Jurkat, Clone E6-1 (cell line): ENCODE data around the gene MT3. TPM values are rescaled to one million over a fixed set of nuclear protein-coding genes. Genes with fewer than 3 reads are reported as not detected.
A peak's percentile ranks its signal among the peaks of the same experiment; 100 is the strongest.

Source experiments
- DNase-seq: peaks from one replicate; pipeline ENCODE4 v3.0.0-alpha.2; 2011; ENCODE audit warnings: low read depth, low spot score
- H3K4me3 ChIP-seq: 2 replicates; pipeline ENCODE4 v1.5.1; 2011; ENCODE audit warnings: mild to moderate bottlenecking, low read length, control low read depth, moderate library complexity
- polyA plus RNA-seq: library from polyadenylated mRNA; unstranded; fragments of >200 nt; gene quantifications from one replicate; pipeline ENCODE4 v1.2.1, GENCODE V29; 2012; ENCODE audit warnings: missing spikeins; ENCODE audit not compliant: insufficient read length, insufficient read depth

Gene MT3
- polyA plus RNA-seq: not detected

GRCh38 chr16:56589141-56590039 lies at the start of gene MT3:
MT3 (plus strand) TSS chr16:56589528; CDS start chr16:56589591, 63 bp downstream.
- no peak for DNase-seq
- peak within 1 kb of the TSS; percentile 15; the same call in 1 of the 2 replicates for H3K4me3 ChIP-seq

DNA sequence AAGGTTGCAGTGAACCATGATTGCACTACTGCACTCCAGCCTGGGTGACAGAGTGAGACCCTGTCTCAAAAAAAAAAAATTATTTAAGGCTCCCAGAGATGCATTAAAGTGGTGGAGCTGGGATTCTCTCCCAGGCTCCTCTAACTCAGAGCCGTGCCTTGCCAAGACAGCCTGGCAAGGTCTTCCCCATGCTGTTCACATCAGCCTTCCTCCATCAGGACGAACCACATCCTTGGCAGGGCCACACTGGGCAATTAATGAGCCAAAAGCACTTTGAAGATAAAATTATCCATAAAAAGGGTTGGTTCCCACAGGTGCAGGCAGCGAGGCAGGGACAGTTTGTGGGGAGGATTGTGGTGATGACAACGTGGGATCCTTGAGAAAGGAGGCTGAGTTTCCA lies 49.7 kb upstream of the MT3 start:
- DNase-seq: no peak
- no peak overlapping the region for H3K4me3 ChIP-seq

DNA sequence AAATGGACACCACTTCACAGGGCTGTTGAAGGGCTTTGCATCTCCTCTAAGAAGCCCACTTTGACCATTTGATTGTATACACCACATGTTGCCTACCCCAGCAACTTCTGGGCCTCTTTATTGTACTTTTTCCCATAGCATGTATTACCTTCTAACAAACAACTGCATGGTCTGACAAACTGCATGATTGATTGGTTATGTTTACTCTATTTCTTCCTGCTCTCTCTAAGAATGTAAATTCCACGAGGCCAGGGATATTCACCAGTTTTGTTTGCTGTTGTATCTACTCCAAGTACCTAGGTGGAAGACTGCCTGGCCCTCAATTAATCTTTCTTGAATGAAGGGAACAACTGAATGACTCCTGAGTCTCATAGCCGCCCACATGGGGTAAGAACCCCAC lies 47.3 kb upstream of the MT3 start:
- no peak for DNase-seq
- H3K4me3 ChIP-seq: no peak overlapping the region

GRCh38 chr16:56547120-56547948 lies 42.0 kb upstream of the MT3 start:
- peak; percentile 4 for DNase-seq

DNA sequence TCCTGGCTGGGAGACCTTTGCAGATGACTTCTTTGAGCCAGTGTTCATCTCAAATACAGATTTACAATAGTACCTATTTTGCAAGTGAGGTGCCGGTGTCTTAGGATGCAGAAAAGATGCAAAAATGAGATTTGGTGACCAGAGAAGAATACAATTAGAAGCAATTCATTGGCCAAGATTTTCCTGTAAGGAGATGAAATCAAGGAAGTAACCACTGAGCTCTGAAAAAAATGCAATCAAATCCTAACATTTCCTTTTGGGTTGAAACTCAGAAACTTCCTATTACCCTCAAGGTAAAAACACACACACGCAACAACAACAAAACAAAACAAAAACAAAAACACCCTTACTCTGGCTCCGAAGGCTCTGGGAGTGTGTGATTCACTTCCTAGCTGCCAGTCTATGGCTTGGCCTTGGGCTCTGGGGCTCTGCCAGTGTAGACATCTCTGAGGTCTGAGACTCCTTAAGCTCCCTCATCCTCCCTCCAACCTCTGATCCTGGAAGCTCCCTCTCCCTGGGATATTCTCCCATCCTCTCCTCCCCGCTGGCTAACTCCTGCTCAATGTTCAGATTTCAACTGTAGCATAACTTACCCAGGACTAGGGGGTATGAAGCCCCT lies 41.3 kb upstream of the MT3 start:
- no peak overlapping the region for H3K4me3 ChIP-seq
- no peak for DNase-seq

More at GRCh38 chr16:56547120-56547948, 42.0 kb upstream of the MT3 start:
- no peak overlapping the region for H3K4me3 ChIP-seq

GRCh38 chr16:56549161-56549560 lies 40.2 kb upstream of the MT3 start:
- no peak for DNase-seq

DNA sequence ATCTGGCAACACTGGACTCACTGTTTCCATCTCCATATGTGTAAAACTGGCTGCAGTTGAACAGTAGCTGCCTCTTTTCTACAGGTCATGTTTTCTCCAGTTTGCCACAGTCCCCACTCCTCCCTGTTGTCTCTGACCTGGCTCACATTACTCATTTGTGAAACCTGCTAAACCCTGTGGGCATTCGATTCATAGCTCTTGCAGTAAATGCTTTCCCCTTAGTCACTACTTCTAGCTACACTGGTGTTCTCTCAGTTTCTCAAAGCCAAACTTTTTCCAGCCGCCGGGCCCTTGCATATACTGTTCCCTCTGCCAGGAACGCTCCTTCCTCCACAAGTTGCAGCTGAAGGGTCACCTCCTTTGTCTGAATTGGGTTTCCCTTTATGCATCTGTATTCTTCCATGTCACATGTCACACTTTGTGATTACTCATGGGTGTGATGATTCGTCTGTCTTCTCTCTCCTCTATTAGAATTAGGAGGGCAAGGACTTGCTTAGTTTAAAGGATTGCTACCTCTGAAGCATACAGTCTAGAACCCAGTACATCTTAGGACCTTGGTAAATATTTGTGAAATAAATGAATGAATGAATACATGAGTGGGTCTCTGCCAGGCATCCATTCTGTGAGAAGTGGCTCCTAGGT lies 39.5 kb upstream of the MT3 start:
- no peak for DNase-seq
- H3K4me3 ChIP-seq: no peak overlapping the region

More at GRCh38 chr16:56549161-56549560, 40.2 kb upstream of the MT3 start:
- H3K4me3 ChIP-seq: no peak overlapping the region

DNA sequence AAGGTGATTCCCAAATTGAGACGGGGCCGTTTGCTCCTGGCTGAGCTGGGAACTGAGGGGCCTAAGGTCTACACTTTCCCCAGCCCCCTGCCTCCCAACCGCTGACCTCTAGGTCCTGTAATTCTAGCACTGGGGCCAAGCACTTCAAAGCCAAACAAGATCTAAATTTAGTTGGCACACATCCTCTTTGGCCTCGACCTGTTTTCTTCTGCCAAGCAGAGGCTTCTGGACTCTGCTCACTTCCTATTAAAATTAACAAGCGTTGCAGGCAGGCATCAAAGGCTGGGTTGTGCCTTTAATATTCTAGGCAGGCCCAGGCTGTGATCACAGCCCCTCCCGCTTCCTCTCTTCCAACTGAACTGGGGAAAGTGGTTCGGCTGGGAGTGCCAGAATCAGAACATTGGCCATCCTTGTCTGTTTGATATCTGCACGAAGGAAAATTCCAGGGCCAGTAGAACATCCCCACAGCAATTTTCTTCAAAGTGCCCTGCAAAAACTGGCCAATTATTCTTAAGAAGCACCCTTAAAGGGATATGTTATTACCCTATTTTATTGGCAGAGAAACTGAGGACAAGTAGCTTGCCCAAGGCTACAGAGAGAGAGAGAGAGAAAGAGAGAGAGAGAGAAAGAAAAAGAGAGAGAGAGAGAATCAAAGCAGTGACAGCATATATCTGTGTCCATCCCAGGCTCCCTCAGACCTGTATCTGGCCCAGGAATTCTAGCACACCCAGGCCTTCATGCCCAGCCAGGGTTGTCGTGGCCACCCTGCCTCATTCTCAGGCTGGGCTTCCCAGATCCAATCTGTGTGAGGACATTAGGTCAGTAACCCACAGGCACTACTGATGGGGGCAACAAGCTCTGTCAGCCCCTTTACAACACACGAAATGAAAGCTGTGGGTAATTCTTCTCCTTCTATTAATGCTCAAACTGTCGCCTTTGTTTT lies 37.3 kb upstream of the MT3 start:
- H3K4me3 ChIP-seq: no peak overlapping the region
- no peak for DNase-seq

GRCh38 chr16:56554441-56554840 lies 34.9 kb upstream of the MT3 start:
- DNase-seq: no peak
- H3K4me3 ChIP-seq: no peak overlapping the region

DNA sequence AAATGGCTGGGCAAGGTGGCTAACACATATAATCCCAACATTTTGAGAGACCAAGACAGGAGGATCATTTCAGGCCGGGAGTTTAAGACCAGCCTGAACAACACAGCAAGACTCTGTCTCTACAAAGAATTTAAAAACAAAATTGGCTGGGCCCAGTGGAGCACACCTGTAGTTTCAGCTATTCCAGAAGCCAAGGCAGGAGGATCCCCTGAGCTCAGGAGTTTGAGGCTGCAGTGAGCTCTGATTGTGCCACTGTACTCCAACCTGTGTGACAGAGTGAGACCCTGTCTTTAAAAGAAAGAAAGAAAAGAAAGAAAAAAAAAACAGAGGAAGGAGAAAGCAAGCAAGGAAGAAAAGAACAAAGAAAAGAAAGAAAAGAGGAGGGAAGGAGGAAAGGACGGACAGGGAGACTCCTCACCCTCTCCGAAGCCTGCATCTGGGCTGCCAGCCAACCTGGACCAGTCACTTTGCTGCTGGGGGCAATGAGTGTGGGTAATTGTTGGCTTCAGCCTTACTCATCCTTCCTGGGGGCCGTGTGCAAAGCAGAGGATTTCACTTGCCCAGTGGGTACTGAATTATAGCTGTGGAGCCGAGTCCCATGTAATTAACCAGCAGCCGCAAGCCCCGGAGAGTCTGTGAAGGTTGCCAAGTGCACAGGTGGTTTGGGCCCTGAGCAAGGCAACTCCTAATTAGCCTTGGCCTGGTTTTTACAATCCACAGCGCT lies 31.1 kb upstream of the MT3 start:
- no peak overlapping the region for H3K4me3 ChIP-seq
- DNase-seq: no peak

DNA sequence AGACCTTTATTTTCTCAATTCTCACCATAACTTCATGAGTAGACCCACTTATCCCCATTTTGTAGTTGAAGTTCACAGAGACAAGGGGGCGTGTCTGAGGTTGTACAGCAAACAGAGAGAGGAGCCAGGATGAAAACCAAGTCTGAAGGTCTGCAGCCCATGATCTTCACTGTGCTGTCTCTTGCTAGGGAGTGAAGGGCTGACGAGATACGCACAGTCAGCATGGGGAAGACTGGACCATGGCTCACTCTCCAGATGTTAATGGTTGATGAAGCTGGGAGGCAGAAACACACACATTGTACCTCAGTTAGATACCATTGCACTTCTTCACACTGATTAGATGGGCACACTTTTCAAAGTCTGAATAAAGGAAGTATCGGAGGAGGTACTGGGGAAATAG lies 30.2 kb upstream of the MT3 start:
- no peak overlapping the region for H3K4me3 ChIP-seq
- DNase-seq: no peak

- H3K4me3 ChIP-seq: no peak overlapping the region
- no peak for DNase-seq
These were observed 28.9 kb upstream of the MT3 start for GRCh38 chr16:56560447-56560846.

- DNase-seq: no peak
- H3K4me3 ChIP-seq: no peak overlapping the region
These were observed 28.2 kb upstream of the MT3 start for GRCh38 chr16:56561126-56561525.

- H3K4me3 ChIP-seq: no peak within 1 kb of the TSS
- no peak for DNase-seq
These were observed 24.4 kb upstream of the MT3 start, which contains the start of gene MT4 for GRCh38 chr16:56564793-56565477. MT4 (plus strand) TSS chr16:56565073; CDS start chr16:56565129, 56 bp downstream.

GRCh38 chr16:56569971-56570370 lies 19.4 kb upstream of the MT3 start:
- no peak overlapping the region for H3K4me3 ChIP-seq
- no peak for DNase-seq

- no peak overlapping the region for H3K4me3 ChIP-seq
- no peak for DNase-seq
These were observed 17.8 kb upstream of the MT3 start for GRCh38 chr16:56571525-56571924.

- no peak overlapping the region for H3K4me3 ChIP-seq
- no peak for DNase-seq
These were observed 14.7 kb upstream of the MT3 start for GRCh38 chr16:56574625-56575024.
